Measurements from ENCODE around the gene PLTP. TPM values are rescaled to one million over a fixed set of nuclear protein-coding genes. Genes with fewer than 3 reads are reported as not detected.

PLTP gene
- total and polyA plus RNA-seq, 2 of the 13 experiments (the other 11 are each of a cell fraction or from before 2014, with no cell fraction given), result 16.9 to 28.6 TPM

GRCh38 chr20:45921337-45922189, 9.6 kb upstream of the PLTP start (continued):
- no peak for TF ChIP-seq SRY (CRISPR knock-in tag; IDR thresholded peaks at IDR 0.05)
- 0 out of 2 replicates have a peak, but pooled peaks have one; percentile 21 for TF ChIP-seq ZBTB38 (CRISPR knock-in tag; IDR thresholded peaks at IDR 0.05)
- 0 out of 2 replicates have a peak, but pooled peaks have one; percentile 8 for TF ChIP-seq SOX5 (CRISPR knock-in tag; IDR thresholded peaks at IDR 0.05; ENCODE audit: borderline replicate concordance)
- TF ChIP-seq, protein P1, sequence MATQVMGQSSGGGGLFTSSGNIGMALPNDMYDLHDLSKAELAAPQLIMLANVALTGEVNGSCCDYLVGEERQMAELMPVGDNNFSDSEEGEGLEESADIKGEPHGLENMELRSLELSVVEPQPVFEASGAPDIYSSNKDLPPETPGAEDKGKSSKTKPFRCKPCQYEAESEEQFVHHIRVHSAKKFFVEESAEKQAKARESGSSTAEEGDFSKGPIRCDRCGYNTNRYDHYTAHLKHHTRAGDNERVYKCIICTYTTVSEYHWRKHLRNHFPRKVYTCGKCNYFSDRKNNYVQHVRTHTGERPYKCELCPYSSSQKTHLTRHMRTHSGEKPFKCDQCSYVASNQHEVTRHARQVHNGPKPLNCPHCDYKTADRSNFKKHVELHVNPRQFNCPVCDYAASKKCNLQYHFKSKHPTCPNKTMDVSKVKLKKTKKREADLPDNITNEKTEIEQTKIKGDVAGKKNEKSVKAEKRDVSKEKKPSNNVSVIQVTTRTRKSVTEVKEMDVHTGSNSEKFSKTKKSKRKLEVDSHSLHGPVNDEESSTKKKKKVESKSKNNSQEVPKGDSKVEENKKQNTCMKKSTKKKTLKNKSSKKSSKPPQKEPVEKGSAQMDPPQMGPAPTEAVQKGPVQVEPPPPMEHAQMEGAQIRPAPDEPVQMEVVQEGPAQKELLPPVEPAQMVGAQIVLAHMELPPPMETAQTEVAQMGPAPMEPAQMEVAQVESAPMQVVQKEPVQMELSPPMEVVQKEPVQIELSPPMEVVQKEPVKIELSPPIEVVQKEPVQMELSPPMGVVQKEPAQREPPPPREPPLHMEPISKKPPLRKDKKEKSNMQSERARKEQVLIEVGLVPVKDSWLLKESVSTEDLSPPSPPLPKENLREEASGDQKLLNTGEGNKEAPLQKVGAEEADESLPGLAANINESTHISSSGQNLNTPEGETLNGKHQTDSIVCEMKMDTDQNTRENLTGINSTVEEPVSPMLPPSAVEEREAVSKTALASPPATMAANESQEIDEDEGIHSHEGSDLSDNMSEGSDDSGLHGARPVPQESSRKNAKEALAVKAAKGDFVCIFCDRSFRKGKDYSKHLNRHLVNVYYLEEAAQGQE (IDR thresholded peaks at IDR 0.05; ENCODE audit: borderline replicate concordance in 1 of 2, low read depth in 1 of 2, low read length in 2 of 2), result no peak
- peak; percentile 59; the same call in 1 of the 2 replicates for TF ChIP-seq RXRA (CRISPR knock-in tag; IDR thresholded peaks at IDR 0.05)
- TF ChIP-seq PRDM10 (CRISPR knock-in tag; IDR thresholded peaks at IDR 0.05; ENCODE audit: low read depth), result 0 out of 2 replicates have a peak, but pooled peaks have one; percentile 11
- TF ChIP-seq TEF (CRISPR knock-in tag; IDR thresholded peaks at IDR 0.05), result 0 out of 2 replicates have a peak, but pooled peaks have one; percentile 14
- 0 out of 2 replicates have a peak, but pooled peaks have one; percentile 32 for TF ChIP-seq FOXA3 (CRISPR knock-in tag; IDR thresholded peaks at IDR 0.05)
- TF ChIP-seq GATA4 (IDR thresholded peaks at IDR 0.05; ENCODE audit: borderline replicate concordance, low read depth), result no peak
- TF ChIP-seq, protein P2, sequence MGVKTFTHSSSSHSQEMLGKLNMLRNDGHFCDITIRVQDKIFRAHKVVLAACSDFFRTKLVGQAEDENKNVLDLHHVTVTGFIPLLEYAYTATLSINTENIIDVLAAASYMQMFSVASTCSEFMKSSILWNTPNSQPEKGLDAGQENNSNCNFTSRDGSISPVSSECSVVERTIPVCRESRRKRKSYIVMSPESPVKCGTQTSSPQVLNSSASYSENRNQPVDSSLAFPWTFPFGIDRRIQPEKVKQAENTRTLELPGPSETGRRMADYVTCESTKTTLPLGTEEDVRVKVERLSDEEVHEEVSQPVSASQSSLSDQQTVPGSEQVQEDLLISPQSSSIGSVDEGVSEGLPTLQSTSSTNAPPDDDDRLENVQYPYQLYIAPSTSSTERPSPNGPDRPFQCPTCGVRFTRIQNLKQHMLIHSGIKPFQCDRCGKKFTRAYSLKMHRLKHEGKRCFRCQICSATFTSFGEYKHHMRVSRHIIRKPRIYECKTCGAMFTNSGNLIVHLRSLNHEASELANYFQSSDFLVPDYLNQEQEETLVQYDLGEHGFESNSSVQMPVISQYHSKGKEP (CRISPR knock-in tag; IDR thresholded peaks at IDR 0.05), result no peak
- peak; percentile 86; the same call in 1 of the 2 replicates for TF ChIP-seq GZF1 (CRISPR knock-in tag; IDR thresholded peaks at IDR 0.05)
- peak; percentile 35; the same call in 1 of the 2 replicates for TF ChIP-seq KAT8 (CRISPR knock-in tag; IDR thresholded peaks at IDR 0.05)
- peak; percentile 54; the same call in 1 of the 2 replicates for TF ChIP-seq HMG20A (CRISPR knock-in tag; IDR thresholded peaks at IDR 0.05; ENCODE audit: borderline replicate concordance)
- TF ChIP-seq ZMYM4 (CRISPR knock-in tag; IDR thresholded peaks at IDR 0.05), result peak; percentile 66; the same call in 1 of the 2 replicates
- TF ChIP-seq SALL1 (CRISPR knock-in tag; IDR thresholded peaks at IDR 0.05), result peak; percentile 40
- no peak for TF ChIP-seq GPN1 (CRISPR knock-in tag; IDR thresholded peaks at IDR 0.05; ENCODE audit: borderline replicate concordance)
- TF ChIP-seq NR2C2 (CRISPR knock-in tag; IDR thresholded peaks at IDR 0.05; ENCODE audit: borderline replicate concordance), result peak; percentile 54; the same call in 1 of the 2 replicates

All from HepG2 (cell line).